SK-N-SH treated with all-trans-retinoic acid at 6 μM for 48 hours (cell line): ENCODE results near the gene RAC3.

Experiments
- BACH2 ChIP-seq: fragments of 250-450 bp; sonication (Bioruptor Pico); IDR thresholded peaks from 2 replicates; pipeline ENCODE4 v1.9.0; 2021; ENCODE audit warnings: mild to moderate bottlenecking, borderline replicate concordance
- RARB ChIP-seq: fragments of 250-450 bp; sonication (Bioruptor Pico); IDR thresholded peaks from 2 replicates; pipeline ENCODE4 v1.8.0; 2021; ENCODE audit warnings: mild to moderate bottlenecking, moderate library complexity
- ZNF565 ChIP-seq: fragments of 450-650 bp; formaldehyde crosslinking; conservative IDR thresholded peaks from 2 replicates; pipeline ENCODE4 v1.5.0; 2020; ENCODE audit warnings: low read depth, mild to moderate bottlenecking, moderate library complexity
- ZNF70 ChIP-seq: fragments of 450-650 bp; formaldehyde crosslinking; IDR thresholded peaks from 2 replicates; pipeline ENCODE4 v1.5.0; 2020; ENCODE audit warnings: mild to moderate bottlenecking, moderate library complexity

- TF ChIP-seq BACH2 (CRISPR knock-in tag) (no peak), ZNF70 (CRISPR knock-in tag) (no peak), ZNF565 (no peak), RARB (CRISPR knock-in tag) (no peak)
Measured at GRCh38 chr17:82029391-82029790, 2.1 kb upstream of the RAC3 start.
